ENCODE results near the gene INHBA.

DNA sequence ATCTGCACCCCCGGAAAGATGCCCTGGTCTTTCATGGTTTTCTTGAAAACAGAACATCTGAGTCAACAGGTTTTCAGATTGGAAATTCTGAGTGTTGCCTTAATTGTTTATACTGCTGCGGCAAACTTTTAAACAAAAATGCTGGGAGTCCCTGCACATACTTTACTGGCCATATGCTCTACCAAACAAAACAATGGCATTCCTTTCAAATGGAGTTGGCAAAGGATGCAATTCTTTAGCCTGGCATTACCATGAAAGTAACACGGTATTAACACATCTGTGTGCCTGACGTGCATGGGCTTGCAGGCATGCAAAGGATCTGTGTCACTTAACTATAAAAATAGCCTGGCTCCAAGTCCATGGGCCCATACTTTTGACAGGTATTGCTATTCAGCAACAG lies 4.2 kb downstream of the INHBA start:
- TF ChIP-seq, protein P1, sequence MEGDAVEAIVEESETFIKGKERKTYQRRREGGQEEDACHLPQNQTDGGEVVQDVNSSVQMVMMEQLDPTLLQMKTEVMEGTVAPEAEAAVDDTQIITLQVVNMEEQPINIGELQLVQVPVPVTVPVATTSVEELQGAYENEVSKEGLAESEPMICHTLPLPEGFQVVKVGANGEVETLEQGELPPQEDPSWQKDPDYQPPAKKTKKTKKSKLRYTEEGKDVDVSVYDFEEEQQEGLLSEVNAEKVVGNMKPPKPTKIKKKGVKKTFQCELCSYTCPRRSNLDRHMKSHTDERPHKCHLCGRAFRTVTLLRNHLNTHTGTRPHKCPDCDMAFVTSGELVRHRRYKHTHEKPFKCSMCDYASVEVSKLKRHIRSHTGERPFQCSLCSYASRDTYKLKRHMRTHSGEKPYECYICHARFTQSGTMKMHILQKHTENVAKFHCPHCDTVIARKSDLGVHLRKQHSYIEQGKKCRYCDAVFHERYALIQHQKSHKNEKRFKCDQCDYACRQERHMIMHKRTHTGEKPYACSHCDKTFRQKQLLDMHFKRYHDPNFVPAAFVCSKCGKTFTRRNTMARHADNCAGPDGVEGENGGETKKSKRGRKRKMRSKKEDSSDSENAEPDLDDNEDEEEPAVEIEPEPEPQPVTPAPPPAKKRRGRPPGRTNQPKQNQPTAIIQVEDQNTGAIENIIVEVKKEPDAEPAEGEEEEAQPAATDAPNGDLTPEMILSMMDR (IDR thresholded peaks at IDR 0.05; ENCODE audit: insufficient read depth, low read length), result no peak
- TF ChIP-seq POLR2AphosphoS5 (IDR thresholded peaks at IDR 0.05; ENCODE audit: low read depth) (no peak), SPI1 (IDR thresholded peaks at IDR 0.05; ENCODE audit: borderline replicate concordance, low read depth) (no peak), GABPA (IDR thresholded peaks at IDR 0.05; ENCODE audit: low read depth) (no peak)
- TF ChIP-seq, protein P2, sequence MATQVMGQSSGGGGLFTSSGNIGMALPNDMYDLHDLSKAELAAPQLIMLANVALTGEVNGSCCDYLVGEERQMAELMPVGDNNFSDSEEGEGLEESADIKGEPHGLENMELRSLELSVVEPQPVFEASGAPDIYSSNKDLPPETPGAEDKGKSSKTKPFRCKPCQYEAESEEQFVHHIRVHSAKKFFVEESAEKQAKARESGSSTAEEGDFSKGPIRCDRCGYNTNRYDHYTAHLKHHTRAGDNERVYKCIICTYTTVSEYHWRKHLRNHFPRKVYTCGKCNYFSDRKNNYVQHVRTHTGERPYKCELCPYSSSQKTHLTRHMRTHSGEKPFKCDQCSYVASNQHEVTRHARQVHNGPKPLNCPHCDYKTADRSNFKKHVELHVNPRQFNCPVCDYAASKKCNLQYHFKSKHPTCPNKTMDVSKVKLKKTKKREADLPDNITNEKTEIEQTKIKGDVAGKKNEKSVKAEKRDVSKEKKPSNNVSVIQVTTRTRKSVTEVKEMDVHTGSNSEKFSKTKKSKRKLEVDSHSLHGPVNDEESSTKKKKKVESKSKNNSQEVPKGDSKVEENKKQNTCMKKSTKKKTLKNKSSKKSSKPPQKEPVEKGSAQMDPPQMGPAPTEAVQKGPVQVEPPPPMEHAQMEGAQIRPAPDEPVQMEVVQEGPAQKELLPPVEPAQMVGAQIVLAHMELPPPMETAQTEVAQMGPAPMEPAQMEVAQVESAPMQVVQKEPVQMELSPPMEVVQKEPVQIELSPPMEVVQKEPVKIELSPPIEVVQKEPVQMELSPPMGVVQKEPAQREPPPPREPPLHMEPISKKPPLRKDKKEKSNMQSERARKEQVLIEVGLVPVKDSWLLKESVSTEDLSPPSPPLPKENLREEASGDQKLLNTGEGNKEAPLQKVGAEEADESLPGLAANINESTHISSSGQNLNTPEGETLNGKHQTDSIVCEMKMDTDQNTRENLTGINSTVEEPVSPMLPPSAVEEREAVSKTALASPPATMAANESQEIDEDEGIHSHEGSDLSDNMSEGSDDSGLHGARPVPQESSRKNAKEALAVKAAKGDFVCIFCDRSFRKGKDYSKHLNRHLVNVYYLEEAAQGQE (IDR thresholded peaks at IDR 0.05; ENCODE audit: insufficient replicate concordance, low read depth), result no peak

Data from HL-60 (cell line).